SKM-1 (cell line): Measurements from ENCODE around the gene F13B.
"Not testable (repeated sequence)": the region's sequence is repeated elsewhere in the genome, so short reads cannot be mapped to it uniquely, and the experiment has no call there.

Source experiments
- DNase-seq: peaks from one replicate; lab custom pipeline; 2025; ENCODE audit not compliant: unreplicated experiment; lab: John Stamatoyannopoulos, UW

Gene F13B

DNA sequence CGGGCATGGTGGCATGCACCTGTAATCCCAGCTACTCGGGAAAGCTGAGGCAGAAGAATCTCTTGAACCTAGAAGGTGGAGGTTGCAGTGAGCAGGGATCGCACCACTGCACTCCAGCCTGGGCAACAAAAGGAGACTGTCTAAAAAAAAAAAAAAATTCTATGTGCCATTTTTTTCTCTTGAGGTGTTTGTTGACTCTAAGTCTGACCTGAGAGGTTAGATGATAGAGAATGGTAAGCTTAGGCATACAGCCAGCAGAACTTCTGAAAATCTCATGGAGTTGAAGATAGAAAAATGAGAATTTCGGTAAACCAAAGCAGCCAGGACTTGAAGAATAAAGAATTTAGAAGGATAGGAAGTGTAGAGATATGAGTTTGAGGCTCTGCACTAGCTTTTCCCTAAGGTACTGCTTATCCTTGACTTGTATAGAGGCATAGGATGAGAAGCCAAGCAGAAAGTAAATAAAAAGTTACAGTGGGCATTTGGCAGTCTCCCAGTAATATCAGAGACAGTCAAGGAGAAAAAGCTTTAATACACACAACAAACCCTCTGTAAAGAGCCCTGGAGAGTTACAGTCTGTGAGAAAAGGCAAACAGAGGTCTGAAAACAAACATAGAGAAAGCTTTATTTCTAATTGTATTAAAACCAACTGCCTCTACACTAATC, 24.3 kb downstream of the F13B start:
- DNase-seq, result no peak

DNA sequence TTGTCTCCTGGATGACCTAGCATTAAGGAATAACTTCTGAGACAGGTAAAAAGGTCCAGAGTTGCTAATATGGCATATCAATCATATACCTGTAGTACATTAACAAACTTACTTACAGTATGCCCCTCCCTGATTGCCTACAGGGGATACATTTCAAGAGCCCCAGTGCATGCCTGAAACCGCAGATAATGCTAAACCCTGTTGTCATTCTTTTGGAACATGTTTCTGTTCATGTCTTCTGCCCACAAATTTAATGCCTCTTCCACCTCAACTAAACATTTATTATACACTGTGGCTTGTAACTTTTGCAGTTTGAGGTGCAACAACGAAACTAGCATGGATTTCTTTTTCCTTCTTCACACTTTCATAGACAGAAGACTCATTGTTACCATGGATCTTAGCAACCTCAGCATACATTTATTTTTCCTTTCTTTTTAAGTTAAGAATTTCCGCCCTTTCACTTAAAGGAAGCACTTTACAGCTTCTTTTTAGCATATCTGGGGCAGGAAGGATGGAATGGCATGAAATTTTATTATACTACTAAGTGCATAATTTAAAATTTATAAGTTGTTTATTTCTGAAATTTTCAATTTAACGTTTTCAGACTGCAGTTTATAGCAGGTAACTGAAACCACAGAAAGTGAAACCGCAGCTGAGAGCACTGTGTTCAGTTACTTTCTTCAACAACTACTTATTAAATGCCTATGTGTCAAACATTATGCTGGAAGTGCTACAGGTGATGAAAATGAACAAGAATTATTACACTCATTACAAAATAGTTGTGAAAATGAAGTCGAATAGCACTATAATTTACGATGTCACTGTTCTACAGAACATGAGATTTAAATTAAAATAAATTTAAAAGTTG, 25.3 kb downstream of the F13B start:
- no peak for DNase-seq

DNA sequence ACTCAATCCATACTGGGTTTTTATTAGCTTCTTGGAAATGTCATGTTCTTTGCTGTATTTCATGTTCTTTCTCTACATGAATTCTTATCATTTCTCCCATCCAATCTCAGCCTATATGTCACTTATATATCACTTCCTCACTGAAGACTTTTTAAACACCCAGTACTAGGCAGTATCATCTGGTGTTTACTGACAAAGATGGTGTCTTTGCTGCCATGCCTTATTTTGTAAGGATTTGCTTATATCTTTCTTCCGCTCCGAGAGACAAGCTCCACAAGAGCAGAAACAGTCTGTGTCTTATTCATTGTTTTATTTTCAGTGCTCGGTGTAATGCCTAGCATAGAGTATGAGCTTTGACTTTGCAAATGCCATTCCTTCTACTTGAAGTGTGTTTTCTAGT, 30.2 kb downstream of the F13B start:
- DNase-seq, result no peak

DNA sequence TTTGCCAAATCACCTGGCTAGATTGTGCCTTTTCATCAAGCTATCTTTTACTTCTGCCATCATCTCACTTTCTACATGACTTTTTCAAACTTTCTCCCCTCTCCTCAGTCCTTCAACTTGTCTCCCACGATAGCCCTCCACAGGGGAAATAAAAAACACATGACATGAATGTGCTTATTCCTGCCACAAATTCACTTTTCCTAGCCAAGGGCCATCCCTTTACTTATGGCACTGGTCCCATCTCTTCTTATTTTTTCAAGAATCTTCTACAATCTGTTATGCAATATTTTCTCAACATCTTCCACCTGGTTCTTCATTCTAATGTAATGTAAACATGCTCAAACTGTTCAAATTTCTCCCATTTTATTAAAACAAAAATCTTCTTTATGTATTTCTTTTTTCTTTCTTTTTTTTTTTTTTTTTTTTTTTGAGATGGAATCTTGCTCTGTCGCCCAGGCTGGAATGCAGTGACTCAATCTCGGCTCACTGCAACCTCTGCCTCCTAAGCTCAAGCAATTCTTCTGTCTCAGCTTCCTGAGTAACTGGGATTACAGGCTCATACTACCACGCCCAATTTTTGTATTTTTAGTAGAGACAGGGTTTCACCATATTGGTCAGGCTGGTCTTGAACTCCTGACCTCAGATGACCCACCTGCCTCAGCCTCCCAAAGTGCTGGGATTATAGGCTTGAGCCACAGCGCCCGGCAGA, 32.3 kb downstream of the F13B start:
- not testable (repeated sequence) for DNase-seq

DNA sequence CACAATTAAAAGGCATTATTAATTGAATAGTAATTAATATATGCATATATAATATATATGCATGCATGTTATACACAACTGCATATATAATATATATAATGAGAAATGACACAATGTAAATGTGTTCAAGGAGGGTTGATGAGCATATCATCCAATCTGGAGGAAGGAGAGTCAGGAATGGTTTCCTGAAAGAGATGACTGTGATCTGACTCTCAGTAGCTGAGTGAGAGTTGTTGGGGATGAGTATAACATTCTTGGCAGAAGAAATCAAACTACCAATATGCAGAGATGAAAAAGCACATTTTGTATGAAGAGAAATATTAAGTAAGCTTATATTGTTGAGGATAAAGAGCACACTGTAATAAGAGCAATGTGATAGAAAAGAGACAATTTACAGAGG, 37.3 kb downstream of the F13B start:
- no peak for DNase-seq

DNA sequence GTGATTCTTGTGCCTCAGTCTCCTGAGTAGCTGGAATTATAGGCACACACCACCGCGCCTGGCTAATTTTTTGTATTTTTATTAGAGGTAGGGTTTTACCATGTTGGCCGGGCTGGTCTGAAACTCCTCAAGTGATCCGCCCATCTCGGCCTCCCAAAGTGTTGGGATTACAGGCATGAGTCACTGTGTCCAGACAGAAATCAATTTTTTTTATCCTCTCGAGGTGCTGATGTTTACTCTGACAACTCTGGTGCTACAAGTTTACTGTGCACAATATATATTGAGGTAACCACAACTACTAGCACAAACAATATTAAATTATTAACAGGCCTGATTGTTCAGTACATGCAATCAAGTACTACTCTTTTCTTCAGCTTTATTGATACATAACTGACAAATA, 39.7 kb downstream of the F13B start:
- no peak for DNase-seq

DNA sequence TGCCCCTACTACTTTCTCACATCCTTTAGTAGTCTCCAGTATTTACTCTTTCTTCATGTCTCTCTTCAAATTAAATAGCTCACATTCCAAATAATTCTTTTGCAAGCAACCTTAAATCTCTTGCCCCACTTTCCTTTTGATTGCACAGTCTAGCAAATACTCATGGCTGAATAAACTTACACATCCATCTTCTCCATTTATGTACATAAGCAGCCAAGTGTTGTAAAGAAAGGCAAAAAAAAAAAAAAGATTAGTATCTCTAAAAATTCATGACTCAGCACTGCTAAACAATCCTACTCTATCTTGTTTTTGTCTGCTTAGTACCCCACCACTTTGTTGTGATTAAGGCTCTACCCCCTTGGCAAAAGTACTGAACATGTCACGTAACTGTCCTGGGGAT, 42.6 kb downstream of the F13B start:
- DNase-seq, result no peak

DNA sequence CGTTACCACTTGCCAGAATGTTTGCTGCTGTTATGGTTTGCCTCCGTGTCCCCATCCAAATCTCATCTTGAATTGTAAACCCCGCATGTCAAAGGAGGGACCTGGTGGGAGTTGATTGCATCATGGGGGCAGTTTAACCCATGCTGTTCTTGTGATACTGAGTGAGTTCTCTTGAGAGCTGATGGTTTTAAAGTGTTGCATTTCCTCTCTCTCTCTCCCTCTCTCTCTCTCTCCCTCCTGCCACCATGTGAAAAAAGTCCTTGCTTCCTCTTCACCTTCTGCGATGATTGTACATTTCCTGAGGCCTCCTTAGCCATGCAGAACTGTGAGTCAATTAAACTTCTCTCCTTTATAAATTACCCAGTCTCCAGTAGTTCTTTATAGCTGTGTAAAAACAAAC, 45.3 kb downstream of the F13B start:
- no peak for DNase-seq

DNA sequence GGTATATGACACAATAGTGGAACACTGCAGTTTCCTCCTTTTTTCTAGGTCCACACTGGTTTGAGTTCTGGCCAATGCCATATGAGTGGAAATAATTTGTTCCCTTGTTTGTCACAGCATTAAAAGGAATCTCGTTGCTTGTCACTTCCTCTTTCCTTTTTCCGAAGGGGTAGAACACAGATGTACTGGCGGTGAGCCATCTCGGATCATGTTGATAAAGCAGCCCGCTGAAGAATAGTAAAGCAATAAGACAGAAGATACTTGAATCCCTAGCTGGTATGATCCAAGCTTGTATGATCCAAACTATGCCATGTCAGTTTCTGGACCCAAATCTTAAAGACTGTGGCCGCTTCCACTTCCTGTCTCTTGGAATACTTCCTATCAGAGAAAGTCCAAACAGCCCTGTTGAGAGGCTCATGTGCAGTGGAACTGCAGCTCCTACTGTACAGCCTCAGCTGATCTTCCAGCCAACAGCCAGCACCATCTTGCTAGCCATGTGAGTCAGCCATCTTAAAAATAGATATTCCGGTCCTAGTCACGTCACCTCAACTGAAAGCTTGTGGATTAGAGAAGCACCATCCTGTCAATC, 49.4 kb downstream of the F13B start:
- no peak for DNase-seq

DNA sequence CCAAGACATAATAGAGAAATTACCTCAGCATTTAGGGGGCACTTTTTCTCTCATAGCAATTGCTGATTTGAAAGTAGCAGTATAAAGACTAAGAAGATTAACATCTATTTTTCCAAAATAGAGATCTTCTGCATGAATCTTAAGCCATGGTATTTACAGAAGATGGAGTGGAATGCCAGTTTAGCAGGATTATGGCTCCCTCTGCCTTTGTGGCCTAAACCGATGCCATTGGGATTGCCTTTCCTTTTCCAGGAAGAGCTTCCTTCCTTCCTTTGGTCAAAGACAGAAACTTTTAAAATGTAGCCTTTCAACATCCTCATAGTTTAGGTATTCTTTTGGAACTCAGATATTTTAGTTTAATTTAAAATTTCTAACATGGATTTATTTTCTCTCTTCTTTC, 50.3 kb downstream of the F13B start:
- no peak for DNase-seq

DNA sequence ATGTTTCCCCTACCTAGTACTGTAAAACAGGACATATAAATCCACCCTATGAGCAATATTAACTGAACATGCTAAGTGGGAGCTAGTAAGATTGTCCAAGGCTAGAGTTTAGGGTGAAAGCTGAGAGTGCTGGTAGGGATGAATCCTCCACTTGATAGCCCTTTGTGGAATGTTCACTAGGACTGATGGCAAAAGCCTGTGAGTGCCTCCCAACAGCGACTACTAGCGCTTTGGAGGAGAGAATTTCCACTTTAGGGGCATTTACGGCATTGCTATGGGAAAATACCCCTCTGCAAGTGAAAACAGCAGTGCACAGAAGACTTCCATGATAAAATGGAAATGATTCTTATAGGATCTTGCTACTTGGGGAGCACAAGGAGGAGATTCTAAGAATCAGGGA, 53.8 kb downstream of the F13B start:
- DNase-seq, result no peak

DNA sequence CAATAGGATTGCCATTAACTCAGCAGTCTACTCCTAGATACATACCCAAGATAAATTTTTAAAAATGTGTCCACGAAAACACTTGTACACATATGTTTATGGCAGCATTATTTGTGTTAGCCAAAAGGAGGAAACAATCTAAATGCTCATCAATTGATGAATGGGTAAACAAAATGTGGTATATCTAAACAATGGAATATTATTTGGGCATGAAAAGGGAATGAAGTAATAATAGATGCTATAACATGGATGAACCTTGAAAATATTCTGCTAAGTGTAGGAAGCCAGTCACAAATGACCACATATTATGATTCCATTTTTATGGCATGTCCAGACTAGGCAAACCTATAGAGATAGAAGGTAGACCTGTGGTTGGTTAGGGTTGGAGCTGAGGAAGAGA, 55.4 kb downstream of the F13B start:
- DNase-seq, result no peak

DNA sequence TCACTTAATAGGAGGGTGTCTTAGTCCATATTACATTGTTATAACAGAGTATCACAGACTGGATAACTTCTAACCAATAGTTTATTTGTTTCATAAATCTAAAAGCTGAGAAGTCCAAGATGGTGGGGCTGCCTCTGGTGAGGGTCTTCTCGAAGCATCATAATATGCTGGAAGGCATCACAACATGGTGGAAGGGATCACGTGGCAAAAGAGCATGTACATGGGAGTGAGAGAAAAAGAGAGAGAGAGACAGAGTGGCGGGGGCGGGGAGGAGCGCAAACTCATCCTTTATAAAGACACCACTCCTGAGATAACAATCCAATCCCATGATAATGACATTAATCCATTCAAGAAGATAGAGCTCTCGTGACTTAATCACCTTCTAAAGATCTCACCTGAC, 58.2 kb downstream of the F13B start:
- DNase-seq, result no peak

DNA sequence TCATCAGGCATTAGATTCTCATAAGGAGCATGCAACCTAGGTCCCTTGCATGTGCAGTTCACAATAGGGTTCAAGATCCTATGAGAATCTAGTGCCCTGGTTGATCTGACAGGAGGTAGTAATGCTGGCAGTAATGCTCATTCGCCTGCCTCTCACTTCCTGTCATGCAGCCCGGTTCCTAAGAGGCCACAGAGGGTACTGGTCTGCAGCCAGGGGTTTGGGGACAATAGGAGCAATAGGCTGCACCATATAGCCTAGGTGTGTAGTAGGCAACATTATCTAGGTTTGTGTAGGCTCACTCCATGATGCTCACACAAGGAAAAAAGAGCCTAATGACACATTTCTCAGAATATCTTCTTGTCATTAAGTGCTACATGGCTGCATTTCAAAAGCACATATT, 63.9 kb downstream of the F13B start:
- no peak for DNase-seq

DNA sequence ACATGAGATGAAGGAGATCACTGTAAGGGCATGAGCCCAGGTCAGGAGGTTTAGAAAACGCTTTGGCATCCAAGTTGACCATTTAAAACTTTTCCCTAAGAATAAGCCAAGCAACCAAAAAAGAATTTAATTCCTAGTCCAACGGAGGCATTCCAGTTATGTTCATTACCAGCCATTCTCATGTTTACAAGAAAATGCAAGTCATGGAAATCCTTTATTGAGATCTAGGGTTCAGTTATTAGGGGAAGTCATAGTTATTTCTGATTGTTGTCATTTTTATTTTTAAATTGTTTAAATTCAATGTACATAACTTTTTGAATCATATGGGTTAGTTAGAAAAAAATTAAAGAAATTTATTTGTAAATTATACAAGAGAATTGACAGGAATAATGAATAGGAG, 65.2 kb downstream of the F13B start:
- no peak for DNase-seq

DNA sequence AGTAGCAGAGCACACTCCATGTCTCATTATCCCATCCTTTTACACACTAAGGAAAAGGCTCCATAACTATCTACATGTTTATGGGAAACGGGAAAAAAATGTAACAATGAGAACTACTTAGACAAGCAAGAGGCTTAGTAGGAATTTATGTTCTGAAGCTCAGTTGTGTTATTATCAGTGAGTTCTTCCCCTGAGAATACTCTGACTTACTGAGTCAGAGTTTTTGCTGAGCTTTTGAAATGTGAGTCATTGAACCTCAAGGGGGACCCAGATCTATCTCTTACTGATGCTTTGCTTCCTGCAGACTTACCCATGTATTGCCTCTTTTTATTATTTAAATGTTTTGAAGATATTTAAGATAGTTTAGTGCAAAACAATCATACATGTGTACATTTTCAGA, 69.6 kb downstream of the F13B start:
- no peak for DNase-seq

DNA sequence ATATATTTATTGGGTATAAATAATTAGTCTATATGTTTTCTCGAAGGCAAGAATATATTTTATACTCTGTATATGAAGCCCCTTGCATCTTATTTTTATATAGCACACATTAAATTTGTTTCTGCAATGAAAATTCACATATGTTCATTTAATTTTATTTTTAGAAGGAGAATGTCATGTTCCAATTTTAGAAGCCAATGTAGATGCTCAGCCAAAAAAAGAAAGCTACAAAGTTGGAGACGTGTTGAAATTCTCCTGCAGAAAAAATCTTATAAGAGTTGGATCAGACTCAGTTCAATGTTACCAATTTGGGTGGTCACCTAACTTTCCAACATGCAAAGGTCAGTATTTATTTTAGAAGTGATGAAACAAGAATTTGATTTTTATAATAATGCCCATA, 73.1 kb downstream of the F13B start:
- no peak for DNase-seq

DNA sequence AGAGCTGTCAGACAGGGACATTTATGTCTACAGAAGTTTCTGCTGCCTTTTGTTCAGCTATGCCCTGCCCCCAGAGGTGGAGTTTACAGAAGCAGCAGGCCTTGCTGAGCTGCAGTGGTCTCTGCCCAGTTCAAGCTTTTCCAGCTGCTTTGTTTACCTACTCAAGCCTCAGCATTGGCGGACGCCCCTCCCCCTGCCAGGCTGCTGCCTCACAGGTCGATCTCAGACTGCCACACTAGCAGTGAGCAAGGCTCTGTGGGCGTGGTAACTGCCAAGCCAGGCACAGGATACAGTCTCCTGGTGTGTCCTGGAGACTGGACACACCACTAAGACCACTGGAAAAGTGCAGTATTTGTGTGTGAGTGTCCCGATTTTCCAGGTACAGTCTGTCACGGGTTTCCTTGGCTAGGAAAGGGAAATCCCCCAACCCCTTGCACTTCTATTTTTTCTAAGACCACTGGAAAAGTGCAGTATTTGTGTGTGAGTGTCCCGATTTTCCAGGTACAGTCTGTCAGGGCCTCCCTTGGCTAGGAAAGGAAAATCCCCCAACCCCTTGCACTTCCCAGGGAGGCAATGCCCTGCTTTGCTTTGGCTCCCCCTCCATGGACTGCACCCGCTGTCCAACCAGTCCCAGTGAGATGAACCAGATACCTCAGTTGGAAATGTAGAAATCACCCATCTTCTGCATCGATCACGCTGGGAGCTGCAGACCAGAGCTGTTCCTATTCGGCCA, 75.0 kb downstream of the F13B start:
- not testable (repeated sequence) for DNase-seq
